Fibroblast of skin of back (primary cell): Measurements from ENCODE around the gene CASKIN1.
A peak's percentile ranks its signal among the peaks of the same experiment; 100 is the strongest.
"Not testable (repeated sequence)": the region's sequence is repeated elsewhere in the genome, so short reads cannot be mapped to it uniquely, and the experiment has no call there.

ENCODE experiments used
- DNase-seq: peaks from one replicate; pipeline ENCODE4 v3.0.0-alpha.2; 2013

The CASKIN1 gene

GRCh38 chr16:2209258-2210008 is 13.0 kb upstream of the CASKIN1 start:
- DNase-seq, result no peak

- DNase-seq, result no peak
Observed at GRCh38 chr16:2208772-2209171, 12.4 kb upstream of the CASKIN1 start.

GRCh38 chr16:2208308-2208707 is 11.9 kb upstream of the CASKIN1 start:
- DNase-seq, result no peak

DNA sequence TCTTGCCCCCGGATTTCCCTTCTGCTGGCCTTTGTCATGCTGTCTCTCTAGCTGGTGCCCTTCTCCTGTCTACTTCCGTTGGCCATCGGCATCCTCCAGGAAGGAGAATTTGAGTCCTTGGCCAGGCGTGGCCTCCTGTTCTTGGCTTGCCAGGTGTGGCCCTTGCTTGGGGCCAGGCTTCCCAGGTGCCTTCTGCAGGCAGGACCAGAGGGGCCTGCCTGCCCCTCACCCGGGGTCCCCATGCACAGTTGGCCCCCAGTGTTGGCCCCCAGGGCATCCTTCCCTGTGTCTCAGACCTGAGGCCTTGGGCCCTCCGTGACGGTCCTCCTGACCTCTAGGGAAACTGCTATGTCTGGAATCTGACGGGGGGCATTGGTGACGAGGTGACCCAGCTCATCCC is 11.5 kb upstream of the CASKIN1 start:
- DNase-seq, result no peak

DNA sequence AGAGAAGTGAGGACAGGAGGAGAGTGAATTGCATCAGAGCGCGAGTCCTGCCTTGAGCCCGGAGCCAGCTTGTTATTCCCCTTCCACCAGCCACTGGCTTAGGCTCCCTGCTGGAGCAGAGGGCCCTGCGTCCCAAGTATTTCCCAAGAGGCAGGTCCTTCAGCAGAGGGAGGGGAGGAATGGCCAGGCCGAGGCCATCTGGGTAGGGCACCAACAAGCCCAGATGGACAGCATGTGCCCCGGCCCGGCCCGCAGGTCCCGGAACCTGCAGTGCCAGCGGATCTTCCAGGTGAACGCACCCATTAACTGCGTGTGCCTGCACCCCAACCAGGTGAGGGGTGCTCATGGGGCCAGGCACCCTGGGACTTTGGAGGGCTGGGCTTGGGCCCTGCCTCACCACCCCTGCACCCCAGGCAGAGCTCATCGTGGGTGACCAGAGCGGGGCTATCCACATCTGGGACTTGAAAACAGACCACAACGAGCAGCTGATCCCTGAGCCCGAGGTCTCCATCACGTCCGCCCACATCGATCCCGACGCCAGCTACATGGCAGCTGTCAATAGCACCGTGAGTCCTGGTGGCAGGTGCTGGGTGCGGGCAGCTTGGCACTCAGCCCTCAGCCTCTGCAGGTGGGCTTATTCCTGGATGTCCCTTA is 10.5 kb upstream of the CASKIN1 start:
- DNase-seq, result no peak

GRCh38 chr16:2206420-2206779 is 10.0 kb upstream of the CASKIN1 start:
- DNase-seq, result no peak

GRCh38 chr16:2205967-2206313 is 9.5 kb upstream of the CASKIN1 start:
- no peak for DNase-seq

GRCh38 chr16:2205104-2205966 is 8.9 kb upstream of the CASKIN1 start, which contains the start of gene MLST8:
Gene MLST8 (plus strand): TSS chr16:2205454. CDS start chr16:2206086, 632 bp downstream.
- peak; percentile 79 for DNase-seq

DNA sequence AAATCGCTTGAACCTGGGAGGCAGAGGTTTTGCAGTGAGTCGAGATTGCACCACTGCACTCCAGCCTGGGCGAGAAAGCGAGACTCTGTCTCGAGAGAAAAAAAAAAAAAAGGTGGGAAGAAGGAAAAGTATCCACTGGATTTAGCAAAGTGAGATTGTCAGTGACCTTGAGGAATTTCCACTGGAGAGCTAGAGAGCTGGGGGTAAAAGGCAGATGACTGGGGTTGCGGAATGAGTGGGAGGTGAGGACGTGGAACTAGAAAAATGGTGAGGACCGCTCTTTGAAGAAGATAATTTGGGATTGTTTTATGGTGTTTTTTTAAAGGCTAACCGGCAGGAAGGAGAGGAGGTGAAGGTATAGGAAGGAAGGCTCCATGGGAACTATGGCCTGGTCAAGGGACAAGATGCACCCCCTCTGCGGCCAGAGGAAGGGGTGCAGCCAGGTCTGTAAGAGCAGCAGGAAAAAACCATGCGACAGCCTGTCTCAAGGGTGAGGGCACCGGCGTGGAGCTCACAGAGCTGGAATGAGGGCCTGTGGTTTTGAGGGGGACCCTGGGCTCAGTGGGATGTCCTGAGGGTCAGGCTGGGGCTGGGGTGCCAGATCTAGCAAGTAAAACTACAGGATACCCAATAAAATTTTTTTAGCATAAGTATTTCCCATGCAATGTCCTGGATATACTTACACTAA is 8.2 kb upstream of the CASKIN1 start:
- DNase-seq, result no peak

DNA sequence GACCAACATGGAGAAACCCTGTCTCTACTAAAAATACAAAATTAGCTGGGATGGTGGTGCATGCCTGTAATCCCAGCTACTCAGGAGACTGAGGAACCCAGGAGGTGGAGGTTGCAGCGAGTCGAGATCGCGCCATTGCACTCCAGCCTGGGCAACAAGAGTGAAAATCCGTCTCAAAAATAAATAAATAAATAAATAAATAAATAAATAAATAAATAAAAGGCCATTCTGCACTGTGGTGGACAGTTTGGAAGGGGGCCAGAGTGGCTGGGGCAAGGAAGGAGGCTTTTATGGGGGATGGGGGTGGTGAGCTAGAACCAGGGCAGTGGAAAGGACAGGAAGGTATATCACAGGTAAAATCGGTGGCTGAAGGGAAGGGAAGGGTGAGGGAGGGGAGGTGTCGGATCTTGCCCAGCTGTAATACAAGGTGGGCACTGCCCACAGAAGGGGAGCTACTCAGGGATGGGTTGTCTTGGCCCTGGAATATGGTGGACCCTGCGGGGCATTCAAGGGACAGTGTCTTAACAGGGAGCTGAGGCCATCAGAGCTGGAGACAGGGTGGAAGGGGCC is 6.8 kb upstream of the CASKIN1 start:
- DNase-seq, result not testable (repeated sequence)

GRCh38 chr16:2200313-2200712 is 3.9 kb upstream of the CASKIN1 start:
- DNase-seq, result no peak

GRCh38 chr16:2199621-2200139 is 3.3 kb upstream of the CASKIN1 start:
- no peak for DNase-seq

DNA sequence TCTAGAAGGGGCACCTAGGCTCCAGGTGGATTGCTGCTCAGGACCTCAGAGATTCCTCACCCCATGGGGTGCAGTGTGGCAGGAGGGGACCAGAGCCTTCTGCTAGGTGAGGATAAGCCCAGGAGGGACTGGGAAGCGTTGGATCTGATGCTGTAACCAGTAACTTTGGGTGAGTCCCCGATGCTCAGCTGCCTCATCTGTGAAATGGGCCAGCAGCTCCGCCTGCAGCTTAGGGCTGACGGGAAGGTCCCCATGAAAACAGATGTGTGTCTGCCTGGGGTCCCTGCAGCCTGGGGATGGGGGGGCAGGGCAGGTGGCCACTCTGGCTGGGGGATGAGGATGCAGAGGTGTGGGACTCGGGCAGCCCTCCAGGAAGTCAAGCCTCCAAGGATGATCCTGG is 2.7 kb upstream of the CASKIN1 start:
- DNase-seq, result no peak

DNA sequence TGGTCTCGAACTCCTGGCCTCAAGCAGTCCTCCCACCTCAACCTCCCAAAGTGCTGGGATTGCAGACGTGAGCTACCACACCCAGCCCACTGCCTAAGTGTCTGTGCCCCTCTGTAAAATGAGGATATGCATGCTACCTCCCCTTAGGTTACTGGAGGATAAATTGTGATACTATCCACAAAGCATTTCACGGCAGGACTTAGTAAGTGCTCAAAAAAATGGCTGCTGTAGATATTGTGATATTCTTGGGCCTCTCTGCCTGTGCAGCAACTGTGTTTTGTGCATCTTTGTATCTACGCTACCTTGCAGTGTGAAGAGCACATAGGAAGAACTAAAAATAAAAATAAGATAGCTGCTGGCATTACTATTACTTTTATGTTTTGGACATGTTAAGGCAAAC is 1.9 kb upstream of the CASKIN1 start:
- no peak for DNase-seq

- no peak for DNase-seq
Observed at GRCh38 chr16:2197765-2198164, 1.4 kb upstream of the CASKIN1 start.

DNA sequence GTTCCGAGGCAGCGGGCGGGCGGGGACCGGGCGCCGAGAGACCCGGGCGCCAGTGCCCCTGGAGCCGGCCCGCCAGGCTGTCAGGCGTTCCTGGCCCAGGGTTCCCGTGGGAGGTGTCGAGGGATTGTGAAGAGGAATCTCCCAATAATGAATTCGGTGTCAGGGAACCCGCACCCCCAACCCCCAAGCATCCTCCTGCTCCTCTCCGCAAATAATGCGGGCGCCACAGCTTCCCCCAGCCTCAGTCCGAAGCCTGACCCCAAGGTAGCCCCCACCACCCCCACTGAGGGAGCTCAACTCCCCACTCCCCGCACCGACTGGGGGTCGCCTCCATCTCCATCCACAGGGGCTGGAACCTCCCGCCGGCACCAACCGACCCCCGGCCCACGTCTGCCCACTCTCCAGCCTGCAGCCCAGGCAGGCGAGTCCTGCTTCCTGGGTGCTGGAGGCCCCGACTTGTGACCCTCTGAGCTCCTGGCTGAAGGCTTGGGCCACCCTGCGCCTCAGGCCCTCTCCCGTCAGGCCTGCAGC is 641 bp upstream of the CASKIN1 start:
- DNase-seq, result no peak

DNA sequence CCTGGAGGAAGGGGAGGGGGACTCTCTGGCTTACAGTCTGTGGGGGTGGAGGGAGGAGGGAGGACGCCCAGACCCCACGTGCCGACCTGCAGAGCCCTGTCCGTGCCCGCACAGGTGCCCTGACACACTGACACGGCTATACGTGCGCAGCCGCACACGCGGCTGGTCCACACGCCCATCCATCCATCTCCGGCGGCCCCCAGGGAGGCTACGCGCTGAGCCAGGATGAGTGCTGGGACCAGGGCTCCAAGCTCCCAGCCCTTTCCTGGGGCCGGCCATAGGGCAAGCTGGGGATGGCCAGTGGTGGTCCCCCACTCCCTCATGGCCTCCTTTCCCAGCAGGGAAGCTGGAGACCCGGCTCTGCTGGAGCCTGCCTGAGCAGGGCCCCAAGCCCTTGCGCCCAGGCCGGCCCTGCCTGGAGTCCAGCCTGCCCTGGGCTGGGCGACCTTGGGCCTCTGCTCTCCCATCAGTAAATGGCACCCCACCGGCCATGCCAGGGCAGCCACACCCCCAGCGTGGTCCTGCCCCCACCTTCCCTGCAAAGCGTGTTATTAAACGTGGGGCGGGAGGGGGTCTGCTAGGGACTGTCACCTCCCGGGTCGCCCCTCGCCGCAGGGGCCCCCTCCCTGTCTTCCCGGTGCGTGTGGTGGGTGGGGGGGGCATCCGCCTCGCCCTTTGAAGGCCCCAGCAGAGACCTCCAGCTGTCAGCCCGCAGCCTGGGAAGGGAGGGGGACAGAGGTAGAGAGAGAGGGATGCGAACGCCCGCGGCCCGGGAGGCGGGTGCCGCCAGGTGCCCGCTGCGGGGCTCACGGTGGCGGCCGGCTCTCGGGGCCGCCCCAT is 863 bp downstream of the CASKIN1 start:
- DNase-seq, result no peak

- peak; percentile 17 for DNase-seq
Observed at GRCh38 chr16:2194852-2195321, 1.5 kb downstream of the CASKIN1 start.

GRCh38 chr16:2194166-2194834 is 2.1 kb downstream of the CASKIN1 start:
- peak; percentile 37 for DNase-seq

- no peak for DNase-seq
Observed at GRCh38 chr16:2191446-2191706, 5.0 kb downstream of the CASKIN1 start.
